ENCODE measurements around the gene EPHB6.

Gene EPHB6

GRCh38 chr7:142851269-142851668 lies 3.6 kb upstream of the EPHB6 start:
- no peak overlapping the region for H3K4me3 ChIP-seq (ENCODE audit: low read depth, low read length)
- TF ChIP-seq CTCF (IDR thresholded peaks at IDR 0.05; ENCODE audit: low read depth, low read length, missing control alignments) = no peak
- no peak for DNase-seq (ENCODE audit: low read depth)

DNA sequence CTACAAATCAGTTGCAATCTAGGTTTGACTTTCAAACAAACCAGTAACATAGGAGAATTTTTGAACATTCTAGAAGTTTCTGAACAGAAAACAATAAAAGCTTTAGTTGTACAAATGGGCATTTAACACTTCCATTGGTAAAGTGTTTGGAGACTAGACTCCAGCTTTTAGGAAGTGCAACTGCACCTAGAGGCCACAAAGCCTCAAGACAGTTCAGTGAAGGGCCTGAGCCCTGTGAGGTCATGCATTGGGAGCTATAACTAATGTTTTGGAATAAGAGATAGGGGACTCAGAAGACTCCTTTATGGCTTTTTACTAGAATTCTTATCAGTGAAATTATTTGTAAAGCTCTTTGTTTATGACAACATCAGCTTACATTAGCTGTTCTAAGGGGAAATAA lies 3.0 kb upstream of the EPHB6 start:
- peak; percentile 2 for TF ChIP-seq CTCF (IDR thresholded peaks at IDR 0.05; ENCODE audit: low read depth, low read length, missing control alignments)
- H3K4me3 ChIP-seq (ENCODE audit: low read depth, low read length) = no peak overlapping the region
- DNase-seq (ENCODE audit: low read depth) = no peak

- H3K4me3 ChIP-seq (ENCODE audit: low read depth, low read length) = peak overlapping the region; percentile 58
- peak; percentile 82 for TF ChIP-seq CTCF (IDR thresholded peaks at IDR 0.05; ENCODE audit: low read depth, low read length, missing control alignments)
- peak; percentile 41 for DNase-seq (ENCODE audit: low read depth)
Observed at GRCh38 chr7:142853739-142854371, 1.0 kb upstream of the EPHB6 start.

DNA sequence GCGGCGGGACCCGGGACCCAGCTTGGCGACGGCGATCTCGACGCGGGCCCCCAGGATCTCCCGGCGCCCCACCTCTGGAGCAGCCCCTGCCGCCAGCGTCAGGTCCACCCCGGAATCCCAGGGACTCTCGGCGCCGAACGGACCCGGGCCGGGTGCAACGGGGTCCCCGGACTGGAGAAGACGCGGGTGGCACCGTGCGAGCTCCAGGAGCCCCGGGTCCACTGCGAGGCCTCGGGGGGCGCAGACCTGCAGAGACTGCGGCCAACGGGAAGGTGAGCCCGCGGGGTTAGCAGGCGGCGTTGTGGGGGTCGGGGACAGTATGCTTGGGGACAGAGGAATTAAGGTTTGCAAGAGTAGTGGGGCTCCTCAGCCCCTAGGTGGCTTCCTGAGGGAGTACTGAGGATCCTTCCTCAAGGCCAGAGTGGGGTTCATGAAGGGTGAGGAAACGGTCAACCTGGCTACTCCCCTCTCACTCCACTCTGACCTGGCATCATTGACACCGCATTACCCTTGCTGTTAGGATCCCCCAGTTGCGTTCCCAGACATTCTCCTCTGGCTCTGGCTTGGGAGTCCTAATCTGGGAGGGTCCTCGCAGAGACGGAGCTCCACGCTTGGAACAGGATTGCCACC lies 353 bp downstream of the EPHB6 start:
- DNase-seq (ENCODE audit: low read depth) = no peak
- H3K4me3 ChIP-seq (ENCODE audit: low read depth, low read length) = peak overlapping the region; percentile 58
- peak; percentile 20 for TF ChIP-seq CTCF (IDR thresholded peaks at IDR 0.05; ENCODE audit: low read depth, low read length, missing control alignments)

DNA sequence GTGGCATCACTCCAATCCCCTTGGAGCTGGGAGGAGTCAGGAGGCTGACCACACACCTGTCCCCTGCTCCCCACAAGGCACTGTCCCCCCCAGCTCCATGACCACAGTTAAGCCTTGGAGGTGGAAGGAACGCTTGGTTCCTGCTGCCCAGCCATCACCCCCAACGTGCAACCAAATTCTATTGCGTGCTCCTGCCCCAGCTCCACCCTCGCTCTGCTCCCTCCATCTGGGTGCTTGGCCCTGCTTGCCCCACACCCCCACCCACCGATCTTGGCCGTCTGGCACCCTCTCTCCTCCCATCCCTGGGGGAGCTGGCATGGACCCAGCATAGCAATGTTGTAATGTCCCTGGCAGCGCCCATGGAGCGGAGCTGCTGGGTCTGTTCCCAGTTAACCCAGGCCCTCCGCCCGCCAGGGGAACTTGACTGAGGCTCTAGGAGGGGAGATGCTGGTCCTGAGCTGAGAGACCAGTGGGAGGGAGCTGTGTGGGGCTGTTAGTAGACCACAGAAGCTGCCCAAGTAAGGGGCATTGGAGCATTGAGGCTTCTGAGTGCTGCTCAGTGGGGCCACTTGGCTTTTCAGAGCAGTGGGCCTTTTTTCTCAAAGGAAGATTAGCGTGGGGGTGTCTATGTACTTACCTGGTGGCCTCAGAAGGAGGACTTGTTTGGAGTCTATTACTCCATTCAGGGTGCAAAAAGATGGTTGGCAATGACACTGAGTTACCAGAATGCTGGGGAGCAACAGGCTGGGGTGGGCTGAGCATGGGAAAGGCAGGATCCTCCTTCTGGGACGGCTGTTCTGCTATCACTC lies 1.1 kb downstream of the EPHB6 start:
- H3K4me3 ChIP-seq (ENCODE audit: low read depth, low read length) = no peak overlapping the region
- no peak for TF ChIP-seq CTCF (IDR thresholded peaks at IDR 0.05; ENCODE audit: low read depth, low read length, missing control alignments)

DNA sequence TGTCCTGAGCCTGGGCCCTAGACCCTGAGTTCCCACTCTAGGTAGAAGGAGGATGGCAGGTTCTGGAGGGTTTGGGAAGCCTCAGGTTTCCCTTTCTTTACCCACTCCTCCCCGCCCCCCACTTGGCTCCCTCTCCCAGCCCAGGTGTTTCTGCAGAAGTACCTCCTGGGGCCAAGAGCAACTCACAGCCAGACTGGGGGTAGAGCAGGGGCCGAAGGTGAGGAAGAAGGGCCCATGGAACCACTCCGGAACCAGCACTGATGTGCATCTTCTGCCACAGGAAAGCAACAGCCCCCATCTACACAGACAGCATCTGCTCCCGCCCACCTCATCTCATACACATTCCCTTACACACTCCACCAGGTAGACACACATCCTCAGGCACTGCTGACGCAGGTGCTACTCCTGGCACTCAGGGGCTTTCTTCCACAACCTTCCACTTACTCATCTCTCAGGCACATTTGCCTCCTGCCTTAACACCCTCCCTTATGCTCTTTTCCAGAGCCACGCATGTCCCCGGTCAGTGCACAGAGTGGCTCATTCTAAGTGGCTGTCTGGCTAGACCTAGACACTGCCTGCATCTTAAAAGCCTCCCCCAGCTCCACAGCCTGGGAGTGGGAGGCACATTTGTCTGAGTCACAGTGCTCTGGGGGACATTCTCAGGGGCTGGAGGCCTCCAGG lies 1.8 kb downstream of the EPHB6 start:
- H3K4me3 ChIP-seq (ENCODE audit: low read depth, low read length) = no peak overlapping the region
- DNase-seq (ENCODE audit: low read depth) = no peak
- TF ChIP-seq CTCF (IDR thresholded peaks at IDR 0.05; ENCODE audit: low read depth, low read length, missing control alignments) = no peak

More for the DNA sequence above, 1.1 kb downstream of the EPHB6 start:
- DNase-seq (ENCODE audit: low read depth) = no peak

Data from GM12864 (cell line).